ENCODE data around the gene TAOK2.

DNA sequence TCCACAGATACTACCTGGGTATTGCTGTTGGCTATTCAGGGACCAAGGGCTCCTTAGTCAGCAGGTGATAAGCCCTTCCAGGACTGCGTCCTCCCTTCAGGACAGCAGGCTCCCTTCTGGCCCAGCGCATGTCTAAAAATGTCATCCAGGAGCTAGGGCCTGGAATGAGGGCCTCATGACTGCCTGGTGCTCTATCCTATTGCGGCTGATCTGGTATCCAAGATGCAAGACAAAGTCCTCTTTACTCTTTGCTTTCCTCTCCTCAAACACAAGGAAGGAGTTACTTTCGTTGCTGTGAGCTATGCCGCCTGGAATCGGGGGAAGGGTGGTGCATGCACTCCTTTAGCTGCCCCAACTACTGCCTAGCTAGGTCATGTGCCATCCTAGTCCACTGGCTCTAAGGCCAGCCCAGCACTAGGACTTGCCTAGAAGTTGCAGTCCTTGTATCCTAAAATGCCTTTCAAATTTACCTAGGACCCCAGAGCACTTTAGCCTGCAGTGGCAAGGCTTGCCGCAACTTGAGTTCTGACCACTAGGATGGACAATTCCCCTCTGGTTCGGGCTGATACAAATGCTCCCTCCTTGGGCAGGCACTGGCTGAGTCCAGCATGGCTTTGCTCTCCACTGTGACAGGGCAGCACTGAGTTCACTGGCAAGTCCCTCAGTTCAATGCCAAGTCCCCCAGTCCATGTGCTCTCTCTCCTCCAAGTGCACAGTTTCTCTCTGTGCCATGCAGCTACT lies 21.9 kb upstream of the TAOK2 start:
- TF ChIP-seq, protein P1, sequence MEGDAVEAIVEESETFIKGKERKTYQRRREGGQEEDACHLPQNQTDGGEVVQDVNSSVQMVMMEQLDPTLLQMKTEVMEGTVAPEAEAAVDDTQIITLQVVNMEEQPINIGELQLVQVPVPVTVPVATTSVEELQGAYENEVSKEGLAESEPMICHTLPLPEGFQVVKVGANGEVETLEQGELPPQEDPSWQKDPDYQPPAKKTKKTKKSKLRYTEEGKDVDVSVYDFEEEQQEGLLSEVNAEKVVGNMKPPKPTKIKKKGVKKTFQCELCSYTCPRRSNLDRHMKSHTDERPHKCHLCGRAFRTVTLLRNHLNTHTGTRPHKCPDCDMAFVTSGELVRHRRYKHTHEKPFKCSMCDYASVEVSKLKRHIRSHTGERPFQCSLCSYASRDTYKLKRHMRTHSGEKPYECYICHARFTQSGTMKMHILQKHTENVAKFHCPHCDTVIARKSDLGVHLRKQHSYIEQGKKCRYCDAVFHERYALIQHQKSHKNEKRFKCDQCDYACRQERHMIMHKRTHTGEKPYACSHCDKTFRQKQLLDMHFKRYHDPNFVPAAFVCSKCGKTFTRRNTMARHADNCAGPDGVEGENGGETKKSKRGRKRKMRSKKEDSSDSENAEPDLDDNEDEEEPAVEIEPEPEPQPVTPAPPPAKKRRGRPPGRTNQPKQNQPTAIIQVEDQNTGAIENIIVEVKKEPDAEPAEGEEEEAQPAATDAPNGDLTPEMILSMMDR (IDR thresholded peaks at IDR 0.05): no peak
- no peak for TF ChIP-seq SIN3A (IDR thresholded peaks at IDR 0.05; ENCODE audit: borderline replicate concordance, insufficient read depth, low read depth, low read length)
- no peak for TF ChIP-seq POLR2AphosphoS5 (IDR thresholded peaks at IDR 0.05; ENCODE audit: low read depth, low read length)

All from Panc1 (cell line).